ENCODE results near the gene SPOP. TPM values are rescaled to one million over a fixed set of nuclear protein-coding genes. Genes with fewer than 3 reads are reported as not detected.

Gene SPOP
- total RNA-seq, 4 donors from 2014 or later = 75.6 to 352 (median 95.3) TPM

DNA sequence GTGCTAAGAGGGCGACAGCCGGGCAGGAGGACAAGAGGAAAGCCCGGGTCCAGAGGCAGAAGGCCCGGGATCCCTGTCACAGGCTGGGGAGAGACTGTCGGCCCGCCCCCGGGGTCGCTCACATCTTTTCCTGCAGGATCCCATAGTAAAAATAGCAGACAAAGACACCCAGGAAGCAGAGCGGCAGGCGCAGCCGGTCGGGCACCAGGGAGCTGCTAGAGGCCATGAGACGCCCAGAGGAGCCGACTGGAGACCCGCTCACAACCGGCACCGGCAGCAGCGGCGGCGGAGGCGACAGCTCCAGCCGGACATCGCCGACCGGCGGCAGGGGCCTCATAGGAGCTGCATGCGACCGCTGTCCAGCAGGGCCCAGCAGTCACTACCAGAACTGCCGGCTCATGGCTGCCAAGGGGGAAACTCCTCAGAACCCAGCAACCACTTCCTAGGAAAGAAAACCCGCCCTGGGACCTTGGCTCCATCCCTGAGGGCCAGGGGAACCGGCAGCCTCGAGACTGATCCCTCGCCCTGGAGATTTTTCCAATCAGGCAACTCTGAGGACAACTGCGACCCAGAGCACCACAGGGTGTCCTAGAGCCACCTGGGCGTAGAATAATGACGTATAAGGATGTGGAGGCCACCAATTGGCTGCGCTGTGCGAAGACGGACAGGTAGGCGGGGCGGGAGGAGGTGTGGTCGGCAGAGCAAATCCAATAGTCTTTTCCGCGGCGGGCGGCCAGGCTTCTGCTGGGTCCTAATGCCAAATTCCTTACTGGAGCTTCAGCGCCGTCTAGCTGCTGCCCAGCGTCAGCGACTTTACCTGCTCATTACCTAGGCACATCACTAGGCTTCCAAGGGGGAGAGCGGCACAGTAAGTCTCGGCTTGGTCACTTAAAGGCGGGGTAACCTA, 30.0 kb upstream of the SPOP start, which contains the start of gene SLC35B1:
Gene SLC35B1, minus strand, starts transcription at position 357 of the 907 bp plus-strand sequence. Its CDS starts 131 bp downstream, at position 226.
- H3K4me1 ChIP-seq = peaks cover 11 to 31% (median 15%) of the 10 kb centered on the region in 4 donors
- no peaks in the 10 kb centered on the region for H3K27me3 ChIP-seq
- TF ChIP-seq CTCF (IDR thresholded peaks at IDR 0.05) (peak; percentile 56 to 80 (median 66)), POLR2AphosphoS5 (IDR thresholded peaks at IDR 0.05) (peak; percentile 67 to 78 (median 67)), EP300 (IDR thresholded peaks at IDR 0.05; ENCODE audit: low read depth) (no peak), POLR2A (IDR thresholded peaks at IDR 0.05) (peak; percentile 70)
- no peaks in the 10 kb centered on the region for H3K9me3 ChIP-seq
- WGBS, 2 donors (ENCODE audit: low coverage in 1 of 2) = 0% methylated on average over 2 to 32 of the region's 53 CpGs
- peak; percentile 99 for DNase-seq
- peaks cover 0 to 28% (median 12%) of the 10 kb centered on the region in 4 donors for H3K36me3 ChIP-seq
- H3K4me3 ChIP-seq = peak within 1 kb of the TSS; percentile 83 to 99 (median 96)
- in situ Hi-C loops (cut with MboI; ENCODE audit: low pct_ligation_motif_present in 1 of 4, low pct_unique_long_range_greater_than_20kb in 1 of 4, low sequenced_read_pairs in 3 of 4) (loop anchor here in 2 of 4 donors (10.0 to 25.0 kb wide), 2 partner anchors 77 to 296 kb away; partner anchors contain the start of genes KAT7 (in 1 of the 2) and PHB1 (in 1 of the 2)), intact Hi-C loops (cut with DNase I; ENCODE audit: low total_unique reads) (loop anchor here (2.0 kb wide), 1 partner anchor 71 kb away; no protein-coding TSS in a partner anchor)
- H3K27ac ChIP-seq = peak within 1 kb of the TSS; percentile 85 to 98 (median 92)

DNA sequence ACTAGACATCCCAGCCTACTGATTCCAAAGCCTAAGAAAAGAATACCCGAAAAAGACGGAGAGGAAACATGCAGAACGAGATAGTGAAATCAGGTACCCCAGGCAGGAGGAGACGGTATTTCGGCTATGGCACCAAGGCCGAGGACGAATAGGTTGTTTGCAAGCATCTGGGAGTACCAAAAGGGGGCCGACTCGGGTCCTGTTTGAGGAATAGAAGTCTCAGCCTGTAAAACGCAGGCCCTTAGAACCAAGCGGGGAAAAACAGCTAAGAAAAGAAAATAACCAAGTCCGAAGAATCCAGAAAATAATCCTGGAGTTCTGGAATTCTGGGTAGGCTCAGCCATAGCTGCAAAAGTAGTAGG, 29.3 kb upstream of the SPOP start:
- Histone ChIP-seq H3K4me1 (peaks cover 11 to 31% (median 15%) of the 10 kb centered on the region in 4 donors), H3K9me3 (no peaks in the 10 kb centered on the region), H3K36me3 (peaks cover 0 to 34% (median 15%) of the 10 kb centered on the region in 4 donors), H3K27ac (peak overlapping the region; percentile 85 to 98 (median 92)), H3K27me3 (no peaks in the 10 kb centered on the region), H3K4me3 (peak overlapping the region; percentile 83 to 99 (median 96))
- intact Hi-C loops (cut with DNase I; ENCODE audit: low total_unique reads) (loop anchor here (2.0 kb wide), 1 partner anchor 72 kb away; no protein-coding TSS in a partner anchor), in situ Hi-C loops (cut with MboI; ENCODE audit: low pct_ligation_motif_present in 1 of 4, low pct_unique_long_range_greater_than_20kb in 1 of 4, low sequenced_read_pairs in 3 of 4) (loop anchor here in 2 of 4 donors (10.0 to 25.0 kb wide), 2 partner anchors 78 to 295 kb away; partner anchors contain the start of genes KAT7 (in 1 of the 2) and PHB1 (in 1 of the 2))
- WGBS, 2 donors (ENCODE audit: low coverage in 1 of 2) = 0 to 2% methylated on average over 12 of the region's 12 CpGs
- no peak for DNase-seq
- TF ChIP-seq POLR2A (IDR thresholded peaks at IDR 0.05) (no peak), EP300 (IDR thresholded peaks at IDR 0.05; ENCODE audit: low read depth) (no peak), CTCF (IDR thresholded peaks at IDR 0.05) (no peak), POLR2AphosphoS5 (IDR thresholded peaks at IDR 0.05) (no peak)

- Histone ChIP-seq H3K9me3 (no peaks in the 10 kb centered on the region), H3K4me3 (no peak overlapping the region), H3K27ac (no peak overlapping the region), H3K27me3 (no peaks in the 10 kb centered on the region), H3K36me3 (peaks cover 0 to 49% (median 24%) of the 10 kb centered on the region in 4 donors), H3K4me1 (peaks cover 11 to 31% (median 15%) of the 10 kb centered on the region in 4 donors)
- in situ Hi-C loops (cut with MboI; ENCODE audit: low pct_ligation_motif_present in 1 of 4, low pct_unique_long_range_greater_than_20kb in 1 of 4, low sequenced_read_pairs in 3 of 4) = loop anchor here in 2 of 4 donors (10.0 to 25.0 kb wide), 2 partner anchors 80 to 293 kb away; partner anchors contain the start of genes KAT7 (in 1 of the 2) and PHB1 (in 1 of the 2)
- no peak for DNase-seq
- intact Hi-C loops (cut with DNase I; ENCODE audit: low total_unique reads) = no loop called here
- no peak for TF ChIP-seq POLR2A (IDR thresholded peaks at IDR 0.05)
- no peak for TF ChIP-seq POLR2AphosphoS5 (IDR thresholded peaks at IDR 0.05)
- TF ChIP-seq EP300 (IDR thresholded peaks at IDR 0.05; ENCODE audit: low read depth) = no peak
- no peak for TF ChIP-seq CTCF (IDR thresholded peaks at IDR 0.05)
Measured at GRCh38 chr17:49705254-49705653, 27.4 kb upstream of the SPOP start.
